ENCODE data around the gene ZNF619. TPM values are rescaled to one million over a fixed set of nuclear protein-coding genes. Genes with fewer than 3 reads are reported as not detected.

The ZNF619 gene
- total and polyA plus RNA-seq, 2 of the 4 experiments (the other 2 are of a cell fraction) = 2.0 to 4.8 TPM

GRCh38 chr3:40464339-40465110 lies 12.4 kb upstream of the ZNF619 start:
- no peak overlapping the region for H3K23ac ChIP-seq (ENCODE audit: low read depth, low read length)
- no peaks in the 10 kb centered on the region for H3K4me1 ChIP-seq (ENCODE audit: control insufficient read depth, insufficient read depth, low read length)
- no peak for ATAC-seq (ENCODE audit: low read depth)
- H2AK5ac ChIP-seq (ENCODE audit: low read depth, low read length) = no peak overlapping the region
- no peak overlapping the region for H4K91ac ChIP-seq (ENCODE audit: insufficient read depth, low read depth, low read length)
- H3K27ac ChIP-seq (ENCODE audit: insufficient read depth, low read length) = no peak overlapping the region
- no peak overlapping the region for H2BK15ac ChIP-seq (ENCODE audit: low read depth, low read length)
- no peak overlapping the region for H2AK9ac ChIP-seq (replicated peaks; ENCODE audit: low read depth, low read length, poor library complexity)
- H4K5ac ChIP-seq (ENCODE audit: low read depth, low read length) = no peak overlapping the region
- H3K9me1 ChIP-seq (ENCODE audit: insufficient read depth, low read length) = 0 out of 2 replicates have a peak, but pooled peaks cover 2% of the 10 kb centered on the region
- H3K4me2 ChIP-seq (ENCODE audit: low read depth, low read length) = no peak overlapping the region
- H3K9me3 ChIP-seq (ENCODE audit: control insufficient read depth, insufficient read depth, low read length) = no peaks in the 10 kb centered on the region
- H4K8ac ChIP-seq (ENCODE audit: low read depth in 2 of 2, low read length in 2 of 2) = no peak overlapping the region
- in situ Hi-C loops (cut with MboI; ENCODE audit: low sequenced_read_pairs) = no loop called here
- H2BK20ac ChIP-seq (ENCODE audit: low read depth, low read length) = no peak overlapping the region
- H3K14ac ChIP-seq (replicated peaks; ENCODE audit: low read depth, low read length) = no peak overlapping the region
- DNase-seq = no peak
- no peak overlapping the region for H3K4me3 ChIP-seq (ENCODE audit: insufficient read depth, low read depth, low read length)
- H3K79me1 ChIP-seq (ENCODE audit: low read depth in 1 of 2, low read length in 2 of 2) = peaks cover 5 to 16% of the 10 kb centered on the region in 2 experiments
- peaks cover 34% of the 10 kb centered on the region for H3K36me3 ChIP-seq (ENCODE audit: control insufficient read depth, insufficient read depth, low read length)
- ChIA-PET POLR2A (ENCODE audit: unreplicated experiment) (no interaction called here), CTCF (interaction anchor here (0.6 to 1.3 kb wide), 3 partner anchors 12 to 60 kb away, joined by 3 read pairs; partner anchors contain the start of gene ZNF619)
- H4K20me1 ChIP-seq (ENCODE audit: insufficient read depth, low read length) = peaks cover 10% of the 10 kb centered on the region
- intact Hi-C loops (cut with micrococcal nuclease) = no loop called here
- BruUV-seq (replicated peaks) = no TSS peak
- no peak overlapping the region for H3K56ac ChIP-seq (ENCODE audit: extremely low read depth, insufficient read depth, low read length)
- no peaks in the 10 kb centered on the region for H3K27me3 ChIP-seq (ENCODE audit: control insufficient read depth, insufficient read depth, low read length)
- no peak overlapping the region for H3K4ac ChIP-seq (ENCODE audit: low read depth, low read length)
- no peak overlapping the region for H3K18ac ChIP-seq (ENCODE audit: low read depth, low read length)
- H2BK120ac ChIP-seq (ENCODE audit: low read depth, low read length) = no peak overlapping the region
- dilution Hi-C loops (cut with HindIII; ENCODE audit: low sequenced_read_pairs, unreplicated experiment) = no loop called here
- no peak overlapping the region for H2BK5ac ChIP-seq (ENCODE audit: low read depth, low read length, poor library complexity, severe bottlenecking)
- 90% methylated on average over 5 of the region's 9 CpGs; no CpG with 5 or more reads in 1 of the 2 experiments for WGBS, 2 experiments (ENCODE audit: extremely low coverage in 2 of 2, insufficient read length in 1 of 2)
- H2AFZ ChIP-seq (replicated peaks; ENCODE audit: low read length, poor library complexity) = no peak overlapping the region
- no peak overlapping the region for H3K9ac ChIP-seq (ENCODE audit: low read depth, low read length)
- no peak for TF ChIP-seq USF2 (IDR thresholded peaks at IDR 0.05; ENCODE audit: low read depth, low read length)
- TF ChIP-seq POLR2A (IDR thresholded peaks at IDR 0.05; ENCODE audit: low read depth, low read length) = no peak
- TF ChIP-seq BHLHE40 (IDR thresholded peaks at IDR 0.05; ENCODE audit: low read depth, low read length) = no peak
- TF ChIP-seq FOS (IDR thresholded peaks at IDR 0.05; ENCODE audit: low read depth, low read length) = no peak
- TF ChIP-seq CEBPB (IDR thresholded peaks at IDR 0.05; ENCODE audit: low read depth, low read length) = no peak
- TF ChIP-seq CHD1 (IDR thresholded peaks at IDR 0.05; ENCODE audit: low read depth, low read length) = no peak
- TF ChIP-seq CTCF (conservative IDR thresholded peaks at IDR 0.05; ENCODE audit: low read depth, low read length) = no peak
- TF ChIP-seq SMC3 (IDR thresholded peaks at IDR 0.05; ENCODE audit: low read depth, low read length) = no peak
- no peak for TF ChIP-seq MXI1 (IDR thresholded peaks at IDR 0.05; ENCODE audit: borderline replicate concordance, low read depth, low read length)
- TF ChIP-seq MAFK (IDR thresholded peaks at IDR 0.05; ENCODE audit: low read depth, low read length) = no peak
- TF ChIP-seq RFX5 (IDR thresholded peaks at IDR 0.05; ENCODE audit: low read depth, low read length) = no peak
- no peak for TF ChIP-seq NFE2L2 (IDR thresholded peaks at IDR 0.05; ENCODE audit: low read depth, low read length)
- TF ChIP-seq MAZ (IDR thresholded peaks at IDR 0.05; ENCODE audit: borderline replicate concordance, low read depth, low read length) = no peak
- TF ChIP-seq ELK1 (IDR thresholded peaks at IDR 0.05; ENCODE audit: borderline replicate concordance, low read depth, low read length) = no peak
- no peak for TF ChIP-seq RCOR1 (IDR thresholded peaks at IDR 0.05; ENCODE audit: insufficient replicate concordance, low read length)
